EL (cell line): ENCODE results near the gene PIP4K2A.
"Not testable (repeated sequence)": the region's sequence is repeated elsewhere in the genome, so short reads cannot be mapped to it uniquely, and the experiment has no call there.

Experiments used
- DNase-seq: peaks from one replicate; pipeline ENCODE4 v3.0.0-alpha.2; 2016

Gene PIP4K2A

DNA sequence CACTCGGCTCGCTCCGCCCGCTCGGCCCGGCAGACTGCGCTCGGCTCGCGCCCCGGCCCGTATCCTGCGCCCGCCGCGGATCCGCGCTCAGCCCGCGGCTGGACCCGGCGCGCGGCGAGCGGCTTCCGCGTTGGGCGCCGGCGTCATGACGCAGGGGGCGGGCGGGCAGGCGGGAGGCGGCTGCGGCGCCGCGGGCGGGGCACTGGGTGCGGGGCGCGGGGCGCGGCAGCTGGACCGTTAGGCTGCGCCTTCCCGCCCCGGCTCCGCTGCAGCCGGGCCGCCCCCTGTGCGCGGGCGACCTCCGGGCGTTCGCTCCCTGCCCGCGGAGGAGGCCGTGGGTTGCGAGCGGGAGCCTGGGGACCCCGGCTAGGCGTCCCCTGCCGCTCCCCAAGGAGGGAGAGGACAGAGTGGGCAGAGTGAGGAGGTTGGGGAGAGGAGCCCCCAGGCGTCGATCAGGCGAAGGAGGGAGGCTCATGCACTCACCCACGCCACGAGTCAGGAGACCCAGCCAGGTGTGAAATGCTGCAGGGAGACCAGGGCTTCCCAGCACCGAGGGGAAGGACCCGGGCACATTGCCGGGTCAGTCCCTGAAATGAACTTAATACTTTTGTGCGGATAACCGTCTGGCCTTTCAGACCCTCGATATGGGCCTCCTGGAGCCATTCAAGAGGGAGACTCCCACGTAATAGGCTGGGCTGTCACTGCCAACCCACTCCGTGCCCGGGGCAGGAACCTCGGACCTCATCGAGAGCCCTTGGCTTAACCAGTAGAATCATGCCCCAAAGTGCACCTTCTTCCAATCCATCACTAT is at the start of gene PIP4K2A:
PIP4K2A (minus strand) TSS at position 100 of the 811 bp plus-strand sequence. CDS start 252 bp downstream, outside the sequence.
- DNase-seq, result peak; percentile 79

DNA sequence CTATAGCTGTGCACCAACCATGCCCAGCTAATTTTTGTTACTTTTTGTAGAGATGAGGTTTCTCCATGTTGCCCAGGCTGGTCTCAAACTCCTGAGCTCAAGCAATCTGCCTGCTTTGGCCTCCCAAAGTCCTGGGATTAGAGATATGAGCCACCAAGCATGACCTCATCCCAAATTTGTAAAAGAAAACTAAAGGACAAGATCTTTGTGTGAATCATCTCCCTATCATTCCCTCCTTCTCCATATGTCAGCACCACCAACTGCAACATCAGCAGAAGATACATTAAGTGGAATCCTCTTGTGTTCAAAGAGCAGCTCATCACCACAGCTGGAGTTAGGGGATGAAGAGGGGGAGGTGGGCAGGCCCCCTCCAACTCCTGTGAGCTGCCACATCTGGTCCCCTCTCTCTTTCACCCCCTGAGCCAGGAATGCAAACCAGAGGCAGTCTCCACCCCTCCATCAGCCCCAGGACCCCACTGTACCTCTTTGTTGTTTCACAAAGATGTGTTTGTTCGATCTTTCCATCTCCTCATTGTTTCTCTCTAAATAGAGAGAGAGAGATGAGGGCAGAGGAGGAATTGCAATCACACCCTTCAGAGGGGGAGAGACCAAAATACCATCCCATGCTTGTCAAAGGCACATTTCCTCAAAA is 47.3 kb upstream of the PIP4K2A start:
- peak; percentile 54 for DNase-seq

DNA sequence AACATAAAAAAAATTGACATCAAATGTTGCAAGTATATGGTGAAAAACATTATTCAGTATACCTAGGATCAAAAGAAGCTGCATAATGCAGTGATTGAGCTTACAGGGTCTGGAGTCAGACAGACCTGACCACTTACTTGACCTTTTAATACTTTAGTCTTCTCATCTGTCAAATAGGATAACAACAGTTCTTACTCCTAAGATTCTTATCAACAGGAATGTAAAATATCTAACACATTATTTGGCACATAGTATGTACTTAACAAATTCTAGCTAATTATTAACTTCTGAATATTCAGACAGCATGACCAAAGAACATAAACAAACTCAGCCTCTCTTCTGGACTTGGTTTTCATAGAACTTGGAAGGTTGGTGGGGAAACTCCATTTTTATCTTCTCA is 45.6 kb upstream of the PIP4K2A start:
- DNase-seq, result no peak

DNA sequence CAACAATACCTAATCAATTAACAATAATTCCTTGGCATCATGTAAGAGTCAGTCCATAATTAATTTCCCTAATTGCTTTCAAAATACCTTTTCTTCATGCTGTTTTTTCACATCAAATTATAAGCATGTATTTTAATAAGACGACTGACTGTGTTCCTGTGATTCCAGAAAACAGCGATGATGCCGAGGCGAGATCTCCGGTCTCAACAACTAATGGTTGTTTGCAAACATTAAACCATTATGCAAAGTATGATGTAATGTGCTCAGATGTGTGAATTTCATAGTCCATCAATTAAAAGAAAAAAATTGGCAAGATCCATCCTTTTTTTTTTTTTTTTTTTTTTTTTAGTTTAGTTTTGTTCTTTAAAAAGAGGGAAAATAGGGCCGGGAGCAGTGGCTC is 44.5 kb upstream of the PIP4K2A start:
- DNase-seq, result no peak

DNA sequence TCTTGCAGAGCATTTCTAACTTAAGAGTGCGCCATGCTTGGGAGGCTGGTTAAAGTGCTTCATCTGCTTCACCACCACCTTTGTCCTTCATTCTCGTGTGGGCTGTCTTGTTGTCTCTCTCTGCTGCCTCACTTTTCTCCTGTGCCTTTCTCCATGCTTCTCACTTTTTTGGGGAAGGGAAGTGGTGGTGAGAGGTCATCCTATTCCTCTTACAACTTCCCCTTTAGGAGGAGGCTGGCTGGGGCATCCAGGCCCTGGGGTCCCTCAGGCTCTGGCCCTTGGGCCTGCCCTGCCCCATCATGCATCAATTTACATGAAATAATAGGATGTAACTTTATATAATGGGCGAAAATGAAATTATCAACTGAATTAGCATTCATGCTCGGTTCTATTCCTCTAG is 39.9 kb upstream of the PIP4K2A start:
- no peak for DNase-seq

DNA sequence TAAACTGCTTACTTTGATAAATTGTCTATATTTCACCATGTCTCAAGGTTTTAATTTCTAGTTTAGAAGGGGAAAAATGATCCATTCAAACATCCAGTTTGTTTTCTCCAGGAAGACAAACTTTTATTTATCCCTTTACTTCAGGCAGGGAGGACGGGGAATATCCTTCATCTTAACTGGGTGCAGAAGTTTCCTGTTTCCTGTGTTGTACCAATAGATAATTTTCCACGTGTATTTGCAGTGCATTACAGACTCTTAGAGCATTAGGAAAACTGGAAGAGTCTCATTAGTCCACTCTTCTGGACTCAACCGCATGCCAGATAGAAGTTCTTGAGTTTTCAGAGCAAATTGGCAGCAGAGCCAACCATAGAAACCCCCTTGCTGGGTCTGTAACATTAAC is 39.4 kb upstream of the PIP4K2A start:
- no peak for DNase-seq

DNA sequence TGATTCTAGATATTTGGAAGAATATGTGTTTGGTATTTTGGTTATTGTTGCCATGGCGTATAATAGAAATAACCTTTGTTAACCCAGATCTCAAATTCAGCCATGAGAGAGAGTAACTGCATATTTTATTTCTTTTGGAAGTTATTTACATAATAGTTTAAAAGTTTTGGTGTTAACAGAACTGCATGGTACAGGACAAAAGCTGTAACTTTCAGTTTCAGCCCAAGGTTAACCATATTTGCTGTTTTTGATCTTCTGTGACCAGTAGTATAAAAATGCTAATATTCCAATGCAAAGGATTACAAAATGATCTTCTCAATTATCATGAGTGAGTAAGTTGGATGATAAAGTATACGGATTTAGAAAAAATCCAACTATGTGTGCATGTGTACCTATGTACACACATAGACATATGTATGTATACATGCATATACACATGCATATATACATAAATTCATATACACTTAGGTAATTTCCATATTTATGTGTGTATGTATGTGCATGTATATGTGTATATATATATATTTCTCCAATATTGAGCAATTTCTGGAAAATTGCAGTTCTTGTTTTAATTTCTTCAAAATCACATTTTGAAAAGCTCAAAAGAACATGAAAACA is 38.0 kb upstream of the PIP4K2A start:
- DNase-seq, result no peak

DNA sequence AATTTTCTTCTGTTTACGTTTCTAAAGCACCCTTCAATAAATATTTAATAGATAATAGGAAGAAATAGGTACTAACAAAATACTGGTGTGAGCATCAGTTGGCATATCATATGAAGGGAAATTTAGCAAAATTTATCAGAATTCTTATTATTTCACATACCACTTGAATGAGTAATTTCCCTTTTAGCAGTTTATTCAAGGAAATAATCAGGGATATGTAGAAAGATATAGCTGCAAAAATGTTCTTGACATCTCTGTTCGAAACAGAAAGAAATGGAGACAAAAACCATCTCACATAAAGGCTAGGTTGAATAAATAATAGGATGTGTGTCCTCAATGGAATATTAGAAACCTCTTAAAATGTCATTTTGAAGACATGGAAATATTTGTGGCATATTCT is 35.8 kb upstream of the PIP4K2A start:
- DNase-seq, result peak; percentile 8

DNA sequence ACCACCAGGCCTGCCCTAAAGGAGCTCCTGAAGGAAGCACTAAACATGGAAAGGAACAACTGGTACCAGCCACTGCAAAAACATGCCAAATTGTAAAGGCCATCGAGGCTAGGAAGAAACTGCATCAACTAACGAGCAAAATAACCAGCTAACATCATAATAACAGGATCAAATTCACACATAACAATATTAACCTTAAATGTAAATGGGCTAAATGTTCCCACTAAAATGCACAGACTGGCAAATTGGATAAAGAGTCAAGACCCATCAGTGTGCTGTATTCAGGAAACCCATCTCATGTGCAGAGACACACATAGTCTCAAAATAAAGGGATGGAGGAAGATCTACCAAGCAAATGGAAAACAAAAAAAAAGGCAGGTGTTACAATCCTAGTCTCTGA is 30.5 kb upstream of the PIP4K2A start:
- DNase-seq, result not testable (repeated sequence)

DNA sequence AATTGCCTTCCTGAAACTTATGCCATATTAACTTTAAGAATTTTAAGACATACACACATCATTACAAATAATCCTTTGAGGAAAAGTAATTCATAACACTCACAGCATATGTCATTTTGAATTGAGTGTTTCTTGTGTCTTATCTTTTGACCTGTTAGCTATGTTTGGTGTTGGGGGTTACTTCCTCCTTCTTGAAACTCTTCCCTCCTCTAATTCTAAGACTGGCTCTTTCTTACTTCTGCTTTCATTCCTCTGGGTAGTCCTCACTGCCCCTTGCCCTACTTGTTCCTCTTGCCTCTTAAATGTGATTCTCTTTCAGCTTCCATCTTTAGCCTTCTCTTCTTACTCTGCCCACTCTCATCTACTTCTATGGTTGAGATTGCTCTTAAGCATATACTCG is 28.3 kb upstream of the PIP4K2A start:
- no peak for DNase-seq

DNA sequence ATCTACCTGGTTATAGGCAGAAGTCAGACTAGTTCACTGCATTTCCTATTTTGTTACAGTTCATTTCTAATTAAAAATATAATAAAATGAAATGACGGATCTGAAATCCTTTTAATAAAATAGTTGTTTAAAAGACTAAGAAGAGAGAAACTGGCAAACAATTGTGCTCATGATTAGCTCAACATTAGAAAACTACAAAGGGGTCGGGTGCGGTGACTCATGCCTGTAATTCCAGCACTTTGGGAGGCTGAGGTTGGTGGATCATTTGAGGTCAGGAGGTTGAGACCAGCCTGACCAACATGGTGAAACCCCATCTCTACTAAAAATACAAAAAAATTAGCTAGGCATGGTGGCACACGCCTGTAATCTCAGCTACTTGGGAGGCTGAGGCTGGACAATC is 27.3 kb upstream of the PIP4K2A start:
- DNase-seq, result peak; percentile 50

DNA sequence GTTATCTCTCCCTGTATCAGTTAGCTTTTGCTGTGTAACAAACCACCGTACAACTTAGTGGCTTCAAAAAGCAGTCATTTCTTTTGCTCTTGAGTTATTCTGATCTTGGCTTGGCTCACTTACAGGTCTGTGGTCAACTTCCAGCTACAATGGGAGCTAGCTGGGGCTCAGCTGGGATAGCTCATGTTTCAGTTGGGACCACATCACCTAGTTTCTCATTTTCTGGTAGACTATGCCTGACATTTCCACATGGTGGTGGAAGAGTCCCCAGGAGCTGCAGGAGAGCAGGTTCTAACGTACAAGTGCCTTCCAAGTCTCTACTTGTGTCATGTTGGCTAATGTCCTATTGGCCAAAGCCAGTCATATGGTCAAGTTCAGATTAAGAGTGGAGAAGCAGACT is 25.8 kb upstream of the PIP4K2A start:
- peak; percentile 19 for DNase-seq

DNA sequence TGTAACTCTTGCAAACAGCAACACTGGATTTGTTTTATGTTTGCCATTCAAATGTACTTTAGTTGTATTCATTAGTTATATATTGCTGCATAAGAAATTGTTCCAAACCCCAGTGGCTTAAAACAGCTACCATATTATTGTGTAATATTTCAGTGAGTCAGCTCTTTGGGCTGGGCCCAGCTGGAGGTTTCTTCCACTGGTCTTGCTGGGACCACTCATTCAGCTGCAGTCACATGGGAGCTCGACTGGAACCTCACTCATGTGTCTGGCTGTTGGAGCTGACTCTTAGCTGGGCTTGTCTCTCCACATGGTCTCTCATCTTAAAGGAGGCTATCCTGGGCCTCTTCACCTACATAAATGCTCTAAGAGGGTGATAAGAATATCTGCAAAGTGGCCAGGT is 23.2 kb upstream of the PIP4K2A start:
- peak; percentile 83 for DNase-seq

DNA sequence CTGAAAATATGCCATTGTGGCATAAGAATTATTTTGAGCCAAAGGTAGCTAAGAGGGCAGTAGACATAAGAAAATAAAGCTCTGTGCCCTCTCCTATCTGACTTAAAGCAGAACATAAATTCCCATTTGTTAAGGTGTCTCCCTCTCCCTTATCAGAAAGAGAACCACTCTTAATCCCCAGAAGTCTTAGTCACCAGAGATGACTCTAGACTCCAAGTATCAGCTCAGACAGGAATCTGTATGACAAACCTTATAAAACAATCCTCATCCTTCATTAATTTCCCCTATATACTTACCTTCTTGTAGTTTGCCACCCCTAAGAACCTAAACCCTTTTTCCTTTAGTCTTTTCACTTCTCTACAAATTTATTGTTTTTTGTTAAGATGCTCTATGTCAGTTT is 21.8 kb upstream of the PIP4K2A start:
- peak; percentile 39 for DNase-seq

DNA sequence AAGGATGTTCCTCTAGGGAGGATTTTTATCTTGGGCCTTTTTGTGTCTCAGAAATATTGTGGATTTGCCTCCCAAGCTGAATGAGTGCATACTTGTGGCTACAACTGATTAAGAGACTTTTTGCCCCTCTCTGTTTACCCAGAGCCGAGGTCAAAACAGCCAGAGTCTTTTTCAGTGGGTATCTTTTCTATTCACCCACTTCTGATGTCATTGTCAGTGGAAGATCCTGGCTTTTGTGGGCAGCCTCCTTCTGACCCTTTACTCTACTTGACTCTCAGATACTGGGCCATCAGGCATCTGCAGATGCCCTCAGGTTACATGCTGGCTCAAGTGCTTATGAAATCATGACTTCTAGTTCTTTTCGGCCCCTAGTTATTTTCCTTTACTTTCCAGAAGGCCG is 19.6 kb upstream of the PIP4K2A start:
- DNase-seq, result no peak

DNA sequence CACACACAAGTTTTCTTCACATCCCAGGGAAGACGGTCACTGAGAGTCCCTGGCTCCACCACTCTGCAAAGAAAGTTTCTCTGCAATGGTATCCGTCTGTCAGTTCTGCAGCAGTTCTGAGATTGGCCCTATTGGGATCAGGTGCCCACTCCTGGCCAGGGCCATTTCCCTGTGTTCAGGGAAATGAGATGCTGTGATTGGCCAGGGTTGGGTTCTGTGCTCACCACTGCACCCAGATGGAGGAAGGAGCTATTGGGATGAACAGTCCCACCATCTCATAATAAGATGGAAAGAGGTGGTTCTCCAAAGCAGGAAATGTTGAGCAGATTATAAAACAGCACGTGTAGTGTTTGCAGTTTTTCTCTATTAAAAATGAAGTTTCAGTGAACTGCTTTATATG is 13.3 kb upstream of the PIP4K2A start:
- no peak for DNase-seq

DNA sequence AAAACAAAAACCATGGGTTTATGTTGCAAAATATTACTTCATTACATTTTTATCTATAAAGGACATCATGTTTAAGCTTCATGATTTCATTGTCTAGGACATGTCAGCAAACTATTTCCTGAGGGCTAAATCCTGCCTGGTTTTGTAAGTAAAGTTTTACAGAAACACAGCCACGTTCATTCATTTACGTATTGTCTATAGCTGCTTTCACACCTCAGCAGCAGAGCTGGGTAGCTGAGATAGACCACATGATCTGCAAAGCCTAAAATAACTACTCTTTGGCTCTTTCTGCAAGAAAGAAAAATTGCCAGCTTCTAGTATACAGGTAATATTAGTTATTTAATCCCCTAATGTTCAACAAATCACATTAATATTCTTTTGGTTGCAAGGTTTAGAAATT is 12.7 kb upstream of the PIP4K2A start:
- DNase-seq, result no peak

DNA sequence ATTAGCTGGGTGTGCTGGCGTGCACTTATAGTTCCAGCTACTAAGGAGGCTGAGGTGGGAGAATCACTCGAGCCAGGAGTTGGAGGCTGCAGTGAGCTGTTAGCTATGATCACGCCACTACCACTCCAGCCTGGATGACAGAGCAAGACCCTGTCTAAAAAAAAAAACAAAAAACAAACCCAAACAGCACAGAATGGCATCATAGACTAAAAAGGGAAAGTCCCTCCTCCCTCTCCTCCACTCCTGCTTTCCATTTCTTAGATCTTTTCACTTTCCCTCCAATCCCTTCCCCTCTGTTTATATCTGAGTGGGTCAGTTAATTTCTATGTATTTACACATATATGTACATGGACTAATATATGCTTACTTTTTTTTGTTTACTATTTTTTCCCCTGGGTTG is 10.4 kb upstream of the PIP4K2A start:
- DNase-seq, result no peak

DNA sequence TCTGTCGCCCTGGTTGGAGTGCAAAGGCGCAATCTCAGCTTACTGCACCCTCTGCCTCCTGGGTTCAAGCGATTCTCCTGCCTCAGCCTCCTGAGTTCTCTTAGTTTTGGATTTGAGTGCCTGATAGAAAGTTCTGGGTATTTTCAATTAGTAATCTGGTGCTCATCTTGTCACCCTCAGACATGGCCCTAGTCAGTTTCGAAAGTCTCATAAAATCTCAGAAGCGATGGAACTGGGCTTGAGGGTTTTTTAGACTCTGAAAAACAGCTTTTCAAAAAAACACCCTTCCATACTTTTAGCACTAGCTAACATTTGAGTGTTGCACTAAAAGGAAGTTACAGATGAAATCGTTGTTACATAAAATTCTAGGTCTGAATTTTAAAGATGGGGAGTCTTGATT is 9.4 kb upstream of the PIP4K2A start:
- DNase-seq, result no peak

DNA sequence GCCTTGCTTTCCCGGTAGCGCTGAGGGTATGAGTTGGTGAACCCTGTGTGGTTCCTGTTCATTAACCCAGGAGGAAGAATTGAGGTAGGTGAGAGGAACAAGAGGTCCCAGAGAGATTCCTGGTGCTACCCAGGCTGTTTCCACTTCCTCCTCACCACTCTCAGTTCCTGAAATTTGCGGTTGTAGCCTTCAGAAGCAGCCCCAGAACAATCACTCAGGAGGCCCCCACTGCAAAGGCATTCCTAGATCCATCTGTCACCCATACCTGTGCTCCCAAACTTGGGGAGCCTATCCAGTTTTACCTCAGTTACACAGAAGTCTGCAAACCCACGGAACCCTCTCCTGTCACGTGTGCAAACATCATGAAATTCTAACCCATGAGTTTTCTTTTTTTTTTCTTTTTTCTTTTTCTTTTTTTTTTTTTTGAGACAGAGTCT is 9.0 kb upstream of the PIP4K2A start:
- DNase-seq, result no peak

DNA sequence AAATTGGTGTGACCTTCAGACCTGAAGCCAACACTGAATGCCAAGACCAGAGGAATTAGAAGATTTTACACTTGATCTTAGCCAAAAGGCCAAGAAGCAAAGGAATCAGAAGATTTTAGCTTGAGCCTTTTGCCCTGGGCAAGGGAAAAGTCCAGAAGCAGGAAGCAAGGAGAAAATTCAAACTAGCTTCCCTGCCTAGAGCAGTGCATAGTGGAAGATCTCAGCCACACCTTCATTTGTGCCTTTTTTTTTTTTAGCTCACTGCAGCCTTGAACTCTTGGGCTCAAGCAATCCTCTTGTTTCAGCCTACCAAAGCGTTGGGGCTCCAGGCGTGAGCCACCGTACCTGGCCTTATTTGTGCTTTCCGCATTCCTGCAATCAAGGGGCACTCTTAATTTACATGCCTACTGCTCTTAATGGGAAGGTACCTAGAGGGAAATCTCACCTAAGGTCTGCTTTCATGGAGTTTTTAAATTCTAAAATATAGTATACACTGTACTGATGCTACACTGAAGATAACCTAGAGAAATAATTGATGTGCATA is 8.3 kb upstream of the PIP4K2A start:
- no peak for DNase-seq

DNA sequence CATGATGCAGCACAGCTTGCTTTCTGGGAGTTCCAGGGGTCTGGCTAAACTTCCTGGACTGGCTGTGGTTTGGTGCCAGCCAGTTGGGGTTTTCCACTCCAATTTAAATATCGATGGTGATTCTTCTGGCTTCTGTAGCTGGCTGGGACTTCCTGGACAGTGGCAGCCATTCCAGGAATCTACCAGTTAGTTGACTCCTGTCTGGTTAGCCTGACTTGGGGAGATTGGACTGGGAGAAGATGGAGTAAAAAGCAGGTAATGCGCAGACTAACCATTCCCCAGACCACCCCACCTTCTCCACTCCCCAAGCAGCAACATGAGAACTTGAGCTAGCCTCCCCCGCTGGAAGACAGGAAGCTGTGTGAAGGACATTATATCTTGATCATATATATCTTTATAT is 6.3 kb upstream of the PIP4K2A start:
- DNase-seq, result no peak

DNA sequence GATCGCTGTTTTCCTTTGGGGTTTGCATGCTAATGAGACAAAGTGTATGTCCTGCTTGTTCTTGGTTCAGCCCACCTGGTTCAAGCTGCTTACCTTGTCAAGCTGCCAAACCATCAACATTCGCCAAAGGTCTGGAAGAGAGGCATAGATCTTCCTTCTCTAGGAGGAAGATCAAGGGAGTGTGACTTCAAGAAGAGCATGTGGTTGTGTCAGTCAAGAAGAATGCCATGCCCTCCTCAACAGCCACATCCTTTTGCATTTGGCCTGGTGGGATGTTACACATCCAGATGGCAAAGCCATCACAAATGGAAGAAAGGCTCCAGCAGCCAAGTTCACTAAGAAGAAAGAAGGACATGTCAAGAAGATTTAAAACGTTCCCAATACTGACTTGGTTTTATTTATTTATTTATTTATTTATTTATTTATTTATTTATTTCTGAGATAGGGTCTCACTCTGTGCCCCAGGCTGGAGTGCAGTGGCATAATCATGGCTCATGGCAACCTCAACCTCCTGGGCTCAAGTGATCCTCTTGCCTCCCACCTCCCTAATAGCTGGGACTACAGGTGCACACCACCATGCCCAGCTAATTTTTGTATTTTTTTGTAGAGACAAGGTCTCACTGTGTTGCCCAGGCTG is 5.1 kb upstream of the PIP4K2A start:
- no peak for DNase-seq
